Endothelial cell of umbilical vein (primary cell): ENCODE data around the gene SMARCD3. TPM values are rescaled to one million over a fixed set of nuclear protein-coding genes. Genes with fewer than 3 reads are reported as not detected.

ENCODE experiments used
- BruUV-seq: library from RNA; stranded (reverse); fragments of 400-500 nt; replicated peaks from 2 replicates; lab custom pipeline; 2021; lab: Mats Ljungman, UMichigan
- CTCF ChIA-PET: fragments of 300-600, 350-600 bp; sonication (Branson Sonifier 250); formaldehyde crosslinking; loops from one replicate; lab custom pipeline; 2021; ENCODE audit warnings: antibody characterized with exemption, inconsistent platforms; lab: Charles Lee
- POLR2A ChIA-PET: fragments of 300-600, 350-600 bp; sonication (Branson Sonifier 250); formaldehyde crosslinking; loops from one replicate; lab custom pipeline; 2021; ENCODE audit warnings: antibody characterized with exemption, inconsistent platforms; lab: Charles Lee
- DNase-seq: peaks from one replicate; pipeline ENCODE4 v3.0.0-alpha.2; 2011; ENCODE audit warnings: low read depth, low spot score
- FAIRE-seq: peaks from 2 replicates; lab custom pipeline; 2011; peaks lifted over from hg19 to GRCh38; lab: Jason Lieb, UNC
- H2AFZ ChIP-seq: 2 replicates; pipeline ENCODE4 v1.6.0; 2012; ENCODE audit warnings: low read depth, low read length, control low read depth, inconsistent platforms
- H3K27ac ChIP-seq: 2 replicates; pipeline ENCODE4 v1.5.1; 2011; ENCODE audit warnings: low read depth, mild to moderate bottlenecking, control low read depth, low read length, moderate library complexity; ENCODE audit not compliant: insufficient read depth
- H3K27me3 ChIP-seq, 2 experiments: 2 replicates each; pipeline versions ENCODE4 v1.6.0 to v1.6.1; 2011; ENCODE audit warnings: low read length in 2 of 2, mixed read lengths in 1 of 2; ENCODE audit not compliant: control insufficient read depth in 2 of 2, insufficient read depth in 2 of 2
- H3K36me3 ChIP-seq, 2 experiments: 2 replicates in 1 of 2; 3 replicates in 1 of 2; pipeline ENCODE4 v1.5.1; 2011; ENCODE audit warnings: low read length in 2 of 2, mild to moderate bottlenecking in 1 of 2, moderate library complexity in 1 of 2; ENCODE audit not compliant: control insufficient read depth in 2 of 2, insufficient read depth in 2 of 2; ENCODE audit errors: extremely low read depth in 1 of 2
- H3K4me1 ChIP-seq: 3 replicates; pipeline ENCODE4 v1.5.1; 2011; ENCODE audit warnings: mild to moderate bottlenecking, low read length; ENCODE audit not compliant: control insufficient read depth, insufficient read depth; ENCODE audit errors: extremely low read depth
- H3K4me2 ChIP-seq: 2 replicates; pipeline ENCODE4 v1.6.1; 2011; ENCODE audit warnings: low read length, control low read depth, mixed read lengths; ENCODE audit not compliant: insufficient read depth
- H3K4me3 ChIP-seq, 3 experiments: fragments of 200-600 bp in 1 of 3; sonication (generic), shearing (Covaris generic) in 1 of 3; replicated peaks in 1 of 3; 2 replicates each; pipeline ENCODE4 v1.5.1; 2011 to 2016; ENCODE audit warnings: control low read depth in 3 of 3, low read length in 3 of 3, mild to moderate bottlenecking in 2 of 3, inconsistent platforms in 1 of 3, low read depth in 1 of 3, moderate library complexity in 1 of 3; ENCODE audit not compliant: insufficient read depth in 1 of 3
- H3K79me2 ChIP-seq: 2 replicates; pipeline ENCODE4 v1.6.0; 2012; ENCODE audit warnings: low read length, inconsistent platforms; ENCODE audit not compliant: control insufficient read depth, insufficient read depth
- H3K9ac ChIP-seq: replicated peaks from 2 replicates; pipeline ENCODE3; 2011; ENCODE audit warnings: low read length, control low read depth; ENCODE audit not compliant: insufficient read depth; ENCODE audit errors: extremely low read depth
- H3K9me1 ChIP-seq: replicated peaks from 3 replicates; pipeline ENCODE4 v1.6.0; 2011; ENCODE audit warnings: mild to moderate bottlenecking, low read length; ENCODE audit not compliant: control insufficient read depth, insufficient read depth; ENCODE audit errors: extremely low read depth
- H3K9me3 ChIP-seq: replicated peaks from 2 replicates; pipeline ENCODE4 v1.5.1; 2012; ENCODE audit warnings: low read length, inconsistent platforms; ENCODE audit not compliant: control insufficient read depth, insufficient read depth
- H4K20me1 ChIP-seq: replicated peaks from 2 replicates; pipeline ENCODE3; 2011; ENCODE audit warnings: mild to moderate bottlenecking, low read length; ENCODE audit not compliant: control insufficient read depth, insufficient read depth; ENCODE audit errors: extremely low read depth
- CTCF ChIP-seq, 2 donors: IDR thresholded peaks; 1 replicate in 1 of 2; 2 replicates in 1 of 2; pipeline ENCODE4 v1.5.1; 2011; ENCODE audit warnings: low read length in 2 of 2, mild to moderate bottlenecking in 2 of 2, moderate library complexity in 2 of 2, control low read depth in 1 of 2, inconsistent platforms in 1 of 2, low read depth in 1 of 2; ENCODE audit not compliant: insufficient read depth in 1 of 2; ENCODE audit errors: extremely low read depth in 1 of 2
- EZH2 ChIP-seq: IDR thresholded peaks from 2 replicates; pipeline ENCODE4 v1.6.1; 2012; ENCODE audit warnings: borderline replicate concordance, low read depth, mild to moderate bottlenecking, moderate library complexity, low read length, inconsistent platforms; ENCODE audit not compliant: severe bottlenecking
- FOS ChIP-seq: IDR thresholded peaks from 2 replicates; pipeline ENCODE4 v1.6.1; 2011; ENCODE audit warnings: mild to moderate bottlenecking, low read length, moderate library complexity, borderline replicate concordance; ENCODE audit not compliant: insufficient read depth
- GATA2 ChIP-seq: IDR thresholded peaks from 2 replicates; pipeline ENCODE4 v1.7.0; 2011; ENCODE audit warnings: low read depth, mild to moderate bottlenecking, moderate library complexity, mixed read lengths, low read length; ENCODE audit not compliant: insufficient read length, insufficient read depth
- JUN ChIP-seq: IDR thresholded peaks from 2 replicates; pipeline ENCODE4 v1.6.1; 2011; ENCODE audit warnings: borderline replicate concordance, low read depth; ENCODE audit not compliant: insufficient read length, insufficient read depth
- MYC ChIP-seq: IDR thresholded peaks from one replicate; pipeline ENCODE4 v1.6.1; 2011; ENCODE audit warnings: mild to moderate bottlenecking, low read depth, low read length
- POLR2A ChIP-seq: IDR thresholded peaks from 2 replicates; pipeline ENCODE4 v1.6.1; 2012; ENCODE audit warnings: low read depth, mild to moderate bottlenecking, control low read depth, low read length
- POLR2AphosphoS5 ChIP-seq: IDR thresholded peaks from 2 replicates; pipeline ENCODE4 v1.6.1; 2012; ENCODE audit warnings: low read depth, mild to moderate bottlenecking, control low read depth, low read length, moderate library complexity; ENCODE audit not compliant: insufficient read depth
- dilution Hi-C: fragments of 300-500 bp; cut with MboI; formaldehyde crosslinking; loops from one replicate; pipeline ENCODE4 v1.15.0; 2019; ENCODE audit warnings: low sequenced_read_pairs; ENCODE audit not compliant: extremely low pct_ligation_motif_present
- intact Hi-C: fragments of 100-400 bp; cut with micrococcal nuclease; formaldehyde crosslinking; loops from one replicate; pipeline ENCODE4 v1.10.0; 2022
- polyA plus RNA-seq, 4 experiments: library from polyadenylated mRNA; depleted of rRNA in 3 of 4; stranded (reverse) in 3 of 4; unstranded in 1 of 4; fragments of >200 nt; gene quantifications; 2 replicates each; pipeline versions ENCODE4 v1.2.1 to v1.2.3, GENCODE V29; 2011 to 2012; ENCODE audit warnings: missing spikeins in 1 of 4
- total RNA-seq: library from RNA; stranded (reverse); gene quantifications from 2 replicates; pipeline ENCODE4 v1.2.3, GENCODE V29; 2021
- TF ChIP-seq, protein P1 (sequence below): IDR thresholded peaks from 2 replicates; pipeline ENCODE4 v1.6.1; 2011; ENCODE audit not compliant: insufficient read depth, insufficient read length

Gene SMARCD3
- total and polyA plus RNA-seq, 2 donors (not counting 3 experiments of a cell fraction or from before 2014, with no cell fraction given), result 6.1 to 8.5 TPM

GRCh38 chr7:151260883-151261282 lies 12.4 kb upstream of the SMARCD3 start:
- BruUV-seq, result no TSS peak
- Histone ChIP-seq H3K9me1 (no peaks in the 10 kb centered on the region), H3K79me2 (no peaks in the 10 kb centered on the region), H2AFZ (no peak overlapping the region), H3K4me2 (no peak overlapping the region), H3K9me3 (no peaks in the 10 kb centered on the region), H3K27ac (no peak overlapping the region), H3K36me3 (no peaks in the 10 kb centered on the region), H4K20me1 (no peaks in the 10 kb centered on the region), H3K4me1 (no peaks in the 10 kb centered on the region), H3K27me3 (peaks cover 10 to 11% of the 10 kb centered on the region in 2 experiments), H3K4me3 (no peak overlapping the region), H3K9ac (no peak overlapping the region)
- POLR2A ChIA-PET, result no interaction called here
- FAIRE-seq (no peak), DNase-seq (no peak)
- CTCF ChIA-PET, result interaction anchor here (0.9 kb wide), 1 partner anchor 16 kb away, joined by 3 read pairs; no protein-coding TSS in a partner anchor
- no peak for TF ChIP-seq GATA2
- TF ChIP-seq POLR2A, result no peak
- TF ChIP-seq MYC, result no peak
- TF ChIP-seq, protein P1, sequence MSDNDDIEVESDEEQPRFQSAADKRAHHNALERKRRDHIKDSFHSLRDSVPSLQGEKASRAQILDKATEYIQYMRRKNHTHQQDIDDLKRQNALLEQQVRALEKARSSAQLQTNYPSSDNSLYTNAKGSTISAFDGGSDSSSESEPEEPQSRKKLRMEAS, result no peak
- TF ChIP-seq POLR2AphosphoS5, result no peak
- TF ChIP-seq CTCF (IDR thresholded peaks at IDR 0.05; ENCODE audit: extremely low read depth in 1 of 2, insufficient read depth in 1 of 2, low read depth in 1 of 2, low read length in 2 of 2), result no peak
- TF ChIP-seq JUN, result no peak
- no peak for TF ChIP-seq FOS
- TF ChIP-seq EZH2, result no peak
- dilution Hi-C loops (no loop called here), intact Hi-C loops (no loop called here)
